TTC549 (cell line): ENCODE measurements around the gene CATSPERB.
"Not testable (repeated sequence)": the region's sequence is repeated elsewhere in the genome, so short reads cannot be mapped to it uniquely, and the experiment has no call there.

ENCODE experiments used
- FAIRE-seq: peaks from 2 replicates; lab custom pipeline; 2012; peaks lifted over from hg19 to GRCh38; lab: Jason Lieb, UNC

Gene CATSPERB

GRCh38 chr14:91577632-91578233, 154.2 kb downstream of the CATSPERB start:
- no peak for FAIRE-seq

- FAIRE-seq, result no peak
Measured at GRCh38 chr14:91575469-91576208, 156.2 kb downstream of the CATSPERB start.

- no peak for FAIRE-seq
Measured at GRCh38 chr14:91573894-91574837, 157.7 kb downstream of the CATSPERB start.

GRCh38 chr14:91573528-91573893, 158.4 kb downstream of the CATSPERB start:
- FAIRE-seq, result no peak

- FAIRE-seq, result no peak
Measured at GRCh38 chr14:91570021-91570420, 161.9 kb downstream of the CATSPERB start.

- no peak for FAIRE-seq
Measured at GRCh38 chr14:91569301-91569700, 162.6 kb downstream of the CATSPERB start.

GRCh38 chr14:91568626-91569025, 163.3 kb downstream of the CATSPERB start:
- no peak for FAIRE-seq

- not testable (repeated sequence) for FAIRE-seq
Measured at GRCh38 chr14:91567827-91568226, 164.1 kb downstream of the CATSPERB start.

- no peak for FAIRE-seq
Measured at GRCh38 chr14:91555531-91555930, 176.4 kb downstream of the CATSPERB start.

GRCh38 chr14:91554535-91555332, 177.2 kb downstream of the CATSPERB start:
- no peak for FAIRE-seq

- no peak for FAIRE-seq
Measured at GRCh38 chr14:91548108-91548507, 183.8 kb downstream of the CATSPERB start.

GRCh38 chr14:91545946-91546716, 185.8 kb downstream of the CATSPERB start:
- no peak for FAIRE-seq

GRCh38 chr14:91545204-91545603, 186.7 kb downstream of the CATSPERB start:
- no peak for FAIRE-seq

GRCh38 chr14:91536327-91536726, 195.6 kb downstream of the CATSPERB start:
- no peak for FAIRE-seq

GRCh38 chr14:91534059-91534458, 197.8 kb downstream of the CATSPERB start:
- FAIRE-seq, result not testable (repeated sequence)

GRCh38 chr14:91533623-91534022, 198.3 kb downstream of the CATSPERB start:
- FAIRE-seq, result no peak
